KMS-11 (cell line): ENCODE data around the gene KRTAP10-1.

Experiments
- H2AFZ ChIP-seq: fragments of 200-600 bp; sonication (generic); 2 replicates; pipeline ENCODE4 v1.6.1; 2016; ENCODE audit warnings: antibody characterized with exemption, mixed run types, low read depth
- H3K27ac ChIP-seq: fragments of 200-600 bp; sonication (generic); 2 replicates; pipeline ENCODE4 v1.6.1; 2016; ENCODE audit warnings: mild to moderate bottlenecking, mixed run types
- H3K27me3 ChIP-seq: fragments of 200-600 bp; sonication (generic); 2 replicates; pipeline ENCODE4 v1.6.1; 2017; ENCODE audit warnings: mild to moderate bottlenecking, low read depth, mixed run types, moderate library complexity; ENCODE audit not compliant: insufficient read depth
- H3K36me3 ChIP-seq: fragments of 200-600 bp; sonication (generic); 2 replicates; pipeline ENCODE4 v1.6.1; 2017; ENCODE audit warnings: mild to moderate bottlenecking, mixed run types; ENCODE audit not compliant: insufficient read depth
- H3K4me1 ChIP-seq: fragments of 200-600 bp; sonication (generic); 2 replicates; pipeline ENCODE4 v1.6.1; 2016; ENCODE audit warnings: mild to moderate bottlenecking, low read depth, mixed run types; ENCODE audit not compliant: poor library complexity, severe bottlenecking
- H3K4me2 ChIP-seq: fragments of 200-600 bp; sonication (generic); 2 replicates; pipeline ENCODE4 v1.7.0; 2016; ENCODE audit warnings: mild to moderate bottlenecking, mixed run types
- H3K4me3 ChIP-seq: fragments of 200-600 bp; sonication (generic); IDR thresholded peaks from 2 replicates; pipeline ENCODE4 v1.6.1; 2017; ENCODE audit warnings: low read depth, low read length, mixed read lengths; ENCODE audit not compliant: insufficient read depth
- H3K79me2 ChIP-seq: fragments of 200-600 bp; sonication (generic); 2 replicates; pipeline ENCODE4 v1.6.1; 2016; ENCODE audit warnings: low read depth, mixed run types; ENCODE audit not compliant: insufficient read depth
- H3K9ac ChIP-seq: fragments of 200-600 bp; sonication (generic); 2 replicates; pipeline ENCODE4 v1.6.1; 2016; ENCODE audit warnings: mild to moderate bottlenecking, mixed run types
- H4K20me1 ChIP-seq: fragments of 200-600 bp; sonication (generic); 2 replicates; pipeline ENCODE4 v1.6.1; 2016; ENCODE audit warnings: mild to moderate bottlenecking, mixed run types; ENCODE audit not compliant: insufficient read depth
- TF ChIP-seq, protein P1 (sequence below): fragments of 200-600 bp; sonication (generic); conservative IDR thresholded peaks from 2 replicates; pipeline ENCODE4 v1.6.1; 2017; ENCODE audit warnings: low read depth, mild to moderate bottlenecking, antibody characterized with exemption, low read length, moderate library complexity, mixed read lengths

Gene KRTAP10-1

DNA sequence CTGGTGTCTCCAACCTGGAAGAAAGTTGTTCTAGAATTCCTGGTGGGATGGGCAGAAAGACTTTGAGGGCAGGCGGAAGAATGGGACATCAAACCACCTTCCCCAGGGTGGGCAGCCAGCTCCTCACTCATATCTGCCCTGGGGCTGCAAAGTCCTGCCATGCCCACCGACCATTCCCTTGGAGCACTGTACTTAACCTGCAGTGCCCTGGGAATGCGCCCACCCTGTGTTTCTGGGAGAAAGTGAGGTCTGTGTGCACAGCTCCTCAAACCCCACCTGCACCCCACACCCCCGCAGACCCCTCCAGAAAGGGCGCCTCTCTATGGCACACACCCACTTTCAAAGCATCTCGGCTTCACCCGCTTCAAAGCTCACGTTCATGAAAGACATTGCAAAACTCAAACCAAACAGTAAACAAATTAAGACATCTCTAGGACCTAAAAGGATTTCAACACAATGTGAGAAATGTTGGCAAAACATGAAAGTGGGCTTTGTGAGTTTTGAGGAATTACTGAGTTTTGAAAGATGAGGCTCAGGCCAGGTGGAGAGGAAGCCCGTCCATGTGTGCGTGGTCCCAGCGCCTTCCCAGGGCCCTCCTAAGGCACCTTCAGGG lies 25.1 kb downstream of the KRTAP10-1 start:
- Histone ChIP-seq H4K20me1 (no peaks in the 10 kb centered on the region), H3K9ac (no peak overlapping the region), H2AFZ (no peak overlapping the region), H3K4me3 (no peak overlapping the region), H3K27ac (no peak overlapping the region), H3K27me3 (peaks cover 78% of the 10 kb centered on the region), H3K36me3 (no peaks in the 10 kb centered on the region), H3K4me1 (no peaks in the 10 kb centered on the region), H3K4me2 (no peak overlapping the region), H3K79me2 (no peaks in the 10 kb centered on the region)
- TF ChIP-seq, protein P1, sequence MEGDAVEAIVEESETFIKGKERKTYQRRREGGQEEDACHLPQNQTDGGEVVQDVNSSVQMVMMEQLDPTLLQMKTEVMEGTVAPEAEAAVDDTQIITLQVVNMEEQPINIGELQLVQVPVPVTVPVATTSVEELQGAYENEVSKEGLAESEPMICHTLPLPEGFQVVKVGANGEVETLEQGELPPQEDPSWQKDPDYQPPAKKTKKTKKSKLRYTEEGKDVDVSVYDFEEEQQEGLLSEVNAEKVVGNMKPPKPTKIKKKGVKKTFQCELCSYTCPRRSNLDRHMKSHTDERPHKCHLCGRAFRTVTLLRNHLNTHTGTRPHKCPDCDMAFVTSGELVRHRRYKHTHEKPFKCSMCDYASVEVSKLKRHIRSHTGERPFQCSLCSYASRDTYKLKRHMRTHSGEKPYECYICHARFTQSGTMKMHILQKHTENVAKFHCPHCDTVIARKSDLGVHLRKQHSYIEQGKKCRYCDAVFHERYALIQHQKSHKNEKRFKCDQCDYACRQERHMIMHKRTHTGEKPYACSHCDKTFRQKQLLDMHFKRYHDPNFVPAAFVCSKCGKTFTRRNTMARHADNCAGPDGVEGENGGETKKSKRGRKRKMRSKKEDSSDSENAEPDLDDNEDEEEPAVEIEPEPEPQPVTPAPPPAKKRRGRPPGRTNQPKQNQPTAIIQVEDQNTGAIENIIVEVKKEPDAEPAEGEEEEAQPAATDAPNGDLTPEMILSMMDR, result no peak

DNA sequence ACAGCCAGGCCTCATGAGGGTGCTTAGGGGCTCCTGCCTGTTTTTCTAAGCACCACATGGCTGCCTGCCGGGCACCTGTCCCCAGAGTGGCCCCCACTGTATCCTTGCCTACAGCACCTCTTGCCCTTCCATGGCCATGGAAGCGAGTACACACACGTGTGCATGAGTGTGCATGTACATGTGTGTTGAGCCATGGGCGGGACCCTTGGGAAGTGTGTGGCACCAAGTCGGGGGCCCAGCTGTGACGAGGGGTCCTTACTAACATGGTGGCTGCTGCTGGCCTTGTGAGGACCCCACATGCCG lies 25.8 kb downstream of the KRTAP10-1 start:
- Histone ChIP-seq H3K4me1 (no peaks in the 10 kb centered on the region), H4K20me1 (no peaks in the 10 kb centered on the region), H3K27ac (no peak overlapping the region), H3K4me2 (no peak overlapping the region), H3K4me3 (no peak overlapping the region), H2AFZ (no peak overlapping the region), H3K36me3 (no peaks in the 10 kb centered on the region), H3K79me2 (no peaks in the 10 kb centered on the region), H3K27me3 (peaks cover 72% of the 10 kb centered on the region), H3K9ac (no peak overlapping the region)
- TF ChIP-seq, protein P1, result no peak

DNA sequence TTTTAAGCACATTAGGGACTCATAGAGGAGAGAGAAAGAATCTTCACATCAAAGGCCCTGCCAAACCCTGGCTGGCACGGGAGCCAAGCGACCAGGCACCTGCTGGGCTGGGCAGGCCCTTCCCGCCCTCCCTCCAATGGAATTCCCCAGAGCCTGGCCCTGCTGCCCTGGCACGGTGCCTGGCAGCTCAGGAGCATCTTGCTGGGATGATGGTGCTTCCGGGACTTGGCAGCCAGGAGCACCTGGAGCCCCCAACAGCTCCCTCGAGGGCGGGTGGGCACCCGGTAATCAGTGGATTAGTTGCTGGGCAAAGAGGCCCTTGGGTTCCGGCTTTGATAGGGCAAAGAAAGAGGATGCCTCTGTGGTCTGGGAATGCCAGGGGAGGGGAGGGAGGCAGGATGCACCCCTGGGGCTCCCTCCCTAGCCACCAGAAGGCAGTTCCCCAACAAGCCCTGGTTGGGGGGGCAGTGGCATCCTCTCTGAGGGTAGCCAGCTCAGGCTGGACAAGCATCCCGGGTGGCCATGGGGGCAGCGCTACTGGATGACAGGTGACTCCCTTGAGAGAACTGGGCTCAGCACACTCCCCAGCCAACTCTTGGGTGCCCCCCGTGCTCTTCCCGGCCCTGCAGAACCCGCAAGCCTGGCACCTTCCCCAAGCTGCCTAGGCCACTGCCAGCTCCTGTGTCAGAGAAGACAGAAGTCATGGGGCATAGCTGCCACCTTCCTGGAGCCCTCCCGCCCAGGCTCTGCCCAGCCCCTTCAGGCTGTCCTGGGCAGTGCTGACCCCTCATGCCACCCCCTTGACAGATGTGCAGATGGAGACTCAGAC lies 26.4 kb downstream of the KRTAP10-1 start:
- H3K27ac ChIP-seq, result no peak overlapping the region
- no peak overlapping the region for H3K4me3 ChIP-seq
- no peaks in the 10 kb centered on the region for H3K79me2 ChIP-seq
- H2AFZ ChIP-seq, result no peak overlapping the region
- no peaks in the 10 kb centered on the region for H3K4me1 ChIP-seq
- H3K4me2 ChIP-seq, result no peak overlapping the region
- H3K27me3 ChIP-seq, result peaks cover 75% of the 10 kb centered on the region
- H3K36me3 ChIP-seq, result no peaks in the 10 kb centered on the region
- H4K20me1 ChIP-seq, result no peaks in the 10 kb centered on the region
- H3K9ac ChIP-seq, result no peak overlapping the region
- TF ChIP-seq, protein P1, result no peak

DNA sequence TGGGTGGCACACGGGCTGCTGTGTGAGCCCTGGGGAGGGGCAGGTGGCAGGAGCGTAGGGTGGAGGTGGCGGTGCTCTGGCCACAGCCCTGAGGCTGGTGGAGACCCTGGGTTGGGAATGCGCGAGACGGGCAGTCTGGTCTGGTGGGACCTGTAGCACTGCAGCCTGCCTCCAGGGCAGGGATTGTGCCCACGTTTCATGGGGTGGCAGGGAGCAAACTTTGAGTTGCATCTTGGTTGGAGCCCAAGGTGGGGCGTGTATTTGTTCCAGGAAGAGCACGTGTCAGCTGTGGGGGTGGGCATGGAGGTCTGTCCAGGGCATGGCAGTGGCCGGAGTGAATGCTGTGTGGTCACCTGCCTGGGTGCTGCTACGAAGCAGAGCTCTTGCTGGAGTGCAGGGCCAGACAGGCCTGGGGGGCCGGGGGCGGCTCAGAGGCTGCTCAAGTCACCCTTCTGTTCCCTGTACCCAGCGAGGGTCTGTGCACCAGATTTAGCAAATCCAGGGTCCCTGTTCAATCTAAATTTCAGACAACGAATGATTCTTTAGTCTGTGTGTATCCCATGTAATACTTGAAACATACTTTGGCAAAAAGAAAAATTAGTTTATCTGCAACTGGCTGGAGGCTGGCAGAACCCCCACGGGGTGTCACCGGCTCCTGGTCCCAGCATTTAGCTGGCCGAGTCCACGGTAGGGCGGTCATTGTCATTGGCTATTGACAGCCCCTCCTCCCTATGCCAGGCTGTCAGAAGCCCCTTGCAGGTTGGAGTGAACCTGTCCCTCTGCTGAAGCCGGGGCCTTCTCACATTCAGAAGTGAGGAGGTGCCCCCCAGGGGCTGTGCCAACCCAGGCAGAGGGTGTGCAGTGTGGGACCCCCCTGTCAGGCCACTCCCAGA lies 27.3 kb downstream of the KRTAP10-1 start:
- no peak overlapping the region for H2AFZ ChIP-seq
- no peak overlapping the region for H3K9ac ChIP-seq
- TF ChIP-seq, protein P1, result no peak
- no peaks in the 10 kb centered on the region for H4K20me1 ChIP-seq
- H3K4me2 ChIP-seq, result no peak overlapping the region
- H3K4me3 ChIP-seq, result no peak overlapping the region
- H3K36me3 ChIP-seq, result no peaks in the 10 kb centered on the region
- H3K27ac ChIP-seq, result no peak overlapping the region
- no peaks in the 10 kb centered on the region for H3K4me1 ChIP-seq
- H3K79me2 ChIP-seq, result no peaks in the 10 kb centered on the region
- H3K27me3 ChIP-seq, result peaks cover 75% of the 10 kb centered on the region
